Endothelial cell (in vitro differentiated cells): ENCODE data around the gene ATG14. TPM values are rescaled to one million over a fixed set of nuclear protein-coding genes. Genes with fewer than 3 reads are reported as not detected.

ENCODE experiments used
- DNase-seq: peaks from one replicate; pipeline ENCODE4 v3.0.0; 2021; ENCODE audit warnings: low spot score
- H3K27ac Mint-ChIP-seq: one replicate; pipeline ENCODE4 v1.8.0; 2021; ENCODE audit warnings: mixed read lengths, inconsistent platforms; ENCODE audit not compliant: unreplicated experiment
- H3K27me3 Mint-ChIP-seq: one replicate; pipeline ENCODE4 v1.8.0; 2021; ENCODE audit warnings: mild to moderate bottlenecking, moderate library complexity, mixed read lengths, inconsistent platforms; ENCODE audit not compliant: unreplicated experiment
- H3K36me3 Mint-ChIP-seq: one replicate; pipeline ENCODE4 v1.8.0; 2021; ENCODE audit warnings: mild to moderate bottlenecking, low read depth, mixed read lengths, inconsistent platforms; ENCODE audit not compliant: unreplicated experiment
- H3K4me1 Mint-ChIP-seq: one replicate; pipeline ENCODE4 v1.8.0; 2021; ENCODE audit warnings: mild to moderate bottlenecking, mixed read lengths, inconsistent platforms; ENCODE audit not compliant: unreplicated experiment
- H3K4me3 Mint-ChIP-seq: one replicate; pipeline ENCODE4 v1.8.0; 2021; ENCODE audit warnings: mild to moderate bottlenecking, mixed read lengths, inconsistent platforms; ENCODE audit not compliant: unreplicated experiment
- H3K9me3 Mint-ChIP-seq: one replicate; pipeline ENCODE4 v1.8.0; 2021; ENCODE audit warnings: mixed read lengths, inconsistent platforms; ENCODE audit not compliant: unreplicated experiment
- total RNA-seq: library from RNA; stranded (reverse); fragmentation: NEBNext Ultra II Directional; extraction: Animal tissue kit (Norgen Biotek cat#: 25700); gene quantifications from one replicate; pipeline ENCODE4 v1.2.1, GENCODE V29; 2021; ENCODE audit not compliant: unreplicated experiment
- TF ChIP-seq, protein P1 (sequence below): fragments of 200-600 bp; sonication (generic); IDR thresholded peaks from one replicate; pipeline ENCODE4 v1.5.0; 2021; ENCODE audit warnings: antibody characterized with exemption; ENCODE audit not compliant: unreplicated experiment

ATG14 gene
- total RNA-seq, 1 donor from 2014 or later, result 14.0 TPM

DNA sequence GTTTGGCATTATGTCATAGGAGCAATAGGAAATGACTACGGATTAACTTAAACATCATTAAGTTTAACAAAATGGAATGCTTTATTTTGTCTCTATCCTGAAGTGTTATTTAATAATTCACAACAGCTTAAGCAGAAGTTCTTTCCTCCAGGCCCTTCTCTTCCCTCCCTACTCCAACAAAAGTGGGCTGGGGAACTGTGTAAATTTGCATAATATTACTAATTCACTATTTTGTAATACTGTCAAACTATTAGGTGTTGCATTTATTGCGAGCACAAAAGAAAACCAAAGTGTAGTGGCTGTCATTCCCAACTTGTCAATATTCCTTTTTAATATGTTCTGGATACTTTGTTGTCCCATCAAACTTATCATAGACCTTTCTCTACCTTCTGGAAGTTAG is 69.8 kb downstream of the ATG14 start:
- Mint-ChIP-seq H3K9me3 (no peaks in the 10 kb centered on the region), H3K4me3 (no peak overlapping the region), H3K27me3 (no peaks in the 10 kb centered on the region), H3K4me1 (no peaks in the 10 kb centered on the region), H3K27ac (no peak overlapping the region), H3K36me3 (no peaks in the 10 kb centered on the region)
- TF ChIP-seq, protein P1, sequence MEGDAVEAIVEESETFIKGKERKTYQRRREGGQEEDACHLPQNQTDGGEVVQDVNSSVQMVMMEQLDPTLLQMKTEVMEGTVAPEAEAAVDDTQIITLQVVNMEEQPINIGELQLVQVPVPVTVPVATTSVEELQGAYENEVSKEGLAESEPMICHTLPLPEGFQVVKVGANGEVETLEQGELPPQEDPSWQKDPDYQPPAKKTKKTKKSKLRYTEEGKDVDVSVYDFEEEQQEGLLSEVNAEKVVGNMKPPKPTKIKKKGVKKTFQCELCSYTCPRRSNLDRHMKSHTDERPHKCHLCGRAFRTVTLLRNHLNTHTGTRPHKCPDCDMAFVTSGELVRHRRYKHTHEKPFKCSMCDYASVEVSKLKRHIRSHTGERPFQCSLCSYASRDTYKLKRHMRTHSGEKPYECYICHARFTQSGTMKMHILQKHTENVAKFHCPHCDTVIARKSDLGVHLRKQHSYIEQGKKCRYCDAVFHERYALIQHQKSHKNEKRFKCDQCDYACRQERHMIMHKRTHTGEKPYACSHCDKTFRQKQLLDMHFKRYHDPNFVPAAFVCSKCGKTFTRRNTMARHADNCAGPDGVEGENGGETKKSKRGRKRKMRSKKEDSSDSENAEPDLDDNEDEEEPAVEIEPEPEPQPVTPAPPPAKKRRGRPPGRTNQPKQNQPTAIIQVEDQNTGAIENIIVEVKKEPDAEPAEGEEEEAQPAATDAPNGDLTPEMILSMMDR, result no peak
- DNase-seq, result no peak

DNA sequence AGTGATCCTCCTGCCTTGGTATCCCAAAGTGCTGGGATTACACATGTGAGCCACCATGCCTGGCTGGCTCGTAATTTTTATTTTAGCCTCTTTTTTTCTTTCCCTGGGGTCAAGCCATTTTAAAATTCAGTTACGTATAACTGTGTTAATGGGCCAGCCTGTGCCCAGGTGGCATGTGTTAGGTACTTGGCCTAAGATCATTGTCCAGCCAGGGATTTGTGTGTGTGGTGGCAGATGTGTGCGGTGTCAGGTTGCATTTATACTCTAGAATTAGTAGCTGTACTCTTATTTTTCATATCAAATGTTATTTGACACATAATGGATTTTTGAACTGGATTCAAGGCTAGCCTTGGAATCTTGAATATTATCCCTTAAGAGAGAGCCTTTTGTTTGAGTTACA is 71.1 kb downstream of the ATG14 start:
- no peaks in the 10 kb centered on the region for H3K4me1 Mint-ChIP-seq
- H3K9me3 Mint-ChIP-seq, result no peaks in the 10 kb centered on the region
- no peak overlapping the region for H3K4me3 Mint-ChIP-seq
- DNase-seq, result no peak
- no peaks in the 10 kb centered on the region for H3K27me3 Mint-ChIP-seq
- TF ChIP-seq, protein P1, result no peak
- H3K27ac Mint-ChIP-seq, result no peak overlapping the region
- H3K36me3 Mint-ChIP-seq, result no peaks in the 10 kb centered on the region

DNA sequence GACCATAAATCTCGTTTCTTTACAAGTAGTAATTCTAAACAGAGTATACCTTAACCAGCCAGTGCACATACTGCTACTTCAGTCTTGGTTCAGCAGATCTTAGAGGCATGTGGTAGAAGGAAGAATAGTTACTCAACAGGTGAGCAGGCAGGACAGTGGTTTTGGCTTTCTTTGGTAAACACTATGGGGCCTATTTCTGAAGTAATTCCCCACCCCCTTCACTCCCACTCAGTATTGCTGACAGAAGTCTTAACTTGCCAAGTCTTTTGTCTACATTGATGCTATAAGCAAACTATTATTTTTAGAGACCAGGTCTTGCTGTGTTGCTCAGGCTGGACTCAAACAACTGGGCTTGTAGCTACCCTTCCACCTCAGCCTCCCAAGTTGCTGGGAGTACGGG is 71.9 kb downstream of the ATG14 start:
- Mint-ChIP-seq H3K27me3 (no peaks in the 10 kb centered on the region), H3K36me3 (no peaks in the 10 kb centered on the region), H3K27ac (no peak overlapping the region), H3K4me3 (no peak overlapping the region), H3K4me1 (no peaks in the 10 kb centered on the region), H3K9me3 (no peaks in the 10 kb centered on the region)
- no peak for DNase-seq
- TF ChIP-seq, protein P1, result no peak

DNA sequence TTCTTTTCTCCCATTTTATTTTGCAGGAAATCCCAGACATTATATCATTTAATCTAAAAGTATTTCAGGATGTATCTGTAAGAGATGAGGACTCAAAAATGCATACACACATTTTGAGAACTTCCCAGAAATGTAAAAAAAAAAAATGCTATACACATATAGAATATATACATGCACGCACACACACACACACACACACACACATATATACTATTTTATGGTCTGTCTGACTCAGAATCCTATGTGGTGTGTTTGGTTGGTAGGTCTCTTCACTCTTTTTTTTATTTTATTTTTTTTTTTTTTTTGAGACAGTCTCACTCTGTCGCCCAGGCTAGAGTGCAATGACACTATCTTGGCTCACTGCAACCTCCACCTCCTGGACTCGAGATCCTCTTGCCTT is 74.9 kb downstream of the ATG14 start:
- no peaks in the 10 kb centered on the region for H3K27me3 Mint-ChIP-seq
- TF ChIP-seq, protein P1, result no peak
- DNase-seq, result no peak
- no peak overlapping the region for H3K27ac Mint-ChIP-seq
- no peak overlapping the region for H3K4me3 Mint-ChIP-seq
- no peaks in the 10 kb centered on the region for H3K9me3 Mint-ChIP-seq
- no peaks in the 10 kb centered on the region for H3K36me3 Mint-ChIP-seq
- H3K4me1 Mint-ChIP-seq, result no peaks in the 10 kb centered on the region

DNA sequence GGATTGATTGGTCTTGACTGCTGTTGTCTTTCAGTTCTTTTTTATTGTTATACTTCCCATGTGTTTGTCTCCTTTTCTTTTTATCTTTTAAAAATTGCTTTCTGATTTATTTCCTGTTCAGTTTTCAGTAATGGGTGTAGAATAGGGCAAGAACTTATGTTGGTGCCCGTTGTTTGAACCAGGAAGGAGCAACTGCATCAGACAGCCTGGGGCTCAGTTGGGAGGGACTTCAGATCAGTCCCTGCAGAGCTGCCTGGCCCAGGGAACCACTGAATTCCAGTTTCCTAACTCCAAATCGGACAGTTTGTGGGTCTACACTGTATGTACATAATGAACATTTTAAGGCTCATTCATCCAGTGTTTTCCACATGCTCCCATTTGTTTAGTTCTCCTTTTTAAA is 75.5 kb downstream of the ATG14 start:
- no peaks in the 10 kb centered on the region for H3K27me3 Mint-ChIP-seq
- no peaks in the 10 kb centered on the region for H3K4me1 Mint-ChIP-seq
- H3K27ac Mint-ChIP-seq, result no peak overlapping the region
- no peak for DNase-seq
- H3K4me3 Mint-ChIP-seq, result no peak overlapping the region
- H3K36me3 Mint-ChIP-seq, result no peaks in the 10 kb centered on the region
- TF ChIP-seq, protein P1, result no peak
- no peaks in the 10 kb centered on the region for H3K9me3 Mint-ChIP-seq
